Measurements from ENCODE around the gene LAMC3. TPM values are rescaled to one million over a fixed set of nuclear protein-coding genes. Genes with fewer than 3 reads are reported as not detected.

The LAMC3 gene
- total RNA-seq: 0.52 TPM

GRCh38 chr9:131008909-131009618 lies at the start of gene LAMC3:
LAMC3 (plus strand) TSS chr9:131009174; CDS start chr9:131009215, 41 bp downstream.
- ATAC-seq: peak; percentile 29

- no peak for ATAC-seq
Observed at GRCh38 chr9:130959809-130960334, 49.1 kb upstream of the LAMC3 start.

- ATAC-seq: no peak
Observed at GRCh38 chr9:130960522-130961378, 48.2 kb upstream of the LAMC3 start.

- ATAC-seq: peak; percentile 23
Observed at GRCh38 chr9:130961511-130962300, 47.3 kb upstream of the LAMC3 start.

GRCh38 chr9:130962418-130963316 lies 46.3 kb upstream of the LAMC3 start:
- ATAC-seq: peak; percentile 94

- ATAC-seq: no peak
Observed at GRCh38 chr9:130963337-130963908, 45.6 kb upstream of the LAMC3 start.

- no peak for ATAC-seq
Observed at GRCh38 chr9:130963916-130964315, 45.1 kb upstream of the LAMC3 start.

GRCh38 chr9:130965680-130966079 lies 43.3 kb upstream of the LAMC3 start:
- no peak for ATAC-seq

- peak; percentile 17 for ATAC-seq
Observed at GRCh38 chr9:130970052-130970451, 38.9 kb upstream of the LAMC3 start.

- ATAC-seq: no peak
Observed at GRCh38 chr9:130970855-130971254, 38.1 kb upstream of the LAMC3 start.

- no peak for ATAC-seq
Observed at GRCh38 chr9:130971294-130971849, 37.6 kb upstream of the LAMC3 start.

- no peak for ATAC-seq
Observed at GRCh38 chr9:130972277-130972956, 36.6 kb upstream of the LAMC3 start.

- ATAC-seq: no peak
Observed at GRCh38 chr9:130972957-130973685, 35.9 kb upstream of the LAMC3 start.

- ATAC-seq: no peak
Observed at GRCh38 chr9:130973686-130974281, 35.2 kb upstream of the LAMC3 start.

- no peak for ATAC-seq
Observed at GRCh38 chr9:130974697-130975096, 34.3 kb upstream of the LAMC3 start.

GRCh38 chr9:130975156-130975555 lies 33.8 kb upstream of the LAMC3 start:
- ATAC-seq: no peak

- no peak for ATAC-seq
Observed at GRCh38 chr9:130975932-130976841, 32.8 kb upstream of the LAMC3 start.

- no peak for ATAC-seq
Observed at GRCh38 chr9:130977811-130978221, 31.2 kb upstream of the LAMC3 start.

Data from esophagus mucosa (tissue), 1 donor.